GM18505 (cell line): ENCODE results near the gene CA6.
"Not testable (repeated sequence)": the region's sequence is repeated elsewhere in the genome, so short reads cannot be mapped to it uniquely, and the experiment has no call there.

Experiments used
- ATAC-seq: cut with Tn5 transposase; IDR thresholded peaks from one replicate; pipeline ENCODE4 v1.9.1; 2021; ENCODE audit not compliant: unreplicated experiment
- POLR2A ChIP-seq: IDR thresholded peaks from 4 replicates; pipeline ENCODE4 v1.6.1; 2011; ENCODE audit warnings: borderline replicate concordance; ENCODE audit not compliant: insufficient read depth, insufficient read length; ENCODE audit errors: extremely low read depth

The CA6 gene

GRCh38 chr1:8966606-8967005, 20.9 kb downstream of the CA6 start:
- ATAC-seq = no peak
- no peak for TF ChIP-seq POLR2A

GRCh38 chr1:8968902-8969301, 23.2 kb downstream of the CA6 start:
- not testable (repeated sequence) for ATAC-seq

GRCh38 chr1:8969937-8970336, 24.3 kb downstream of the CA6 start:
- no peak for ATAC-seq
- TF ChIP-seq POLR2A = no peak

- ATAC-seq = no peak
These were observed 25.2 kb downstream of the CA6 start for GRCh38 chr1:8970870-8971337.

GRCh38 chr1:8974551-8974950, 28.9 kb downstream of the CA6 start:
- ATAC-seq = no peak
- no peak for TF ChIP-seq POLR2A

More at GRCh38 chr1:8970870-8971337, 25.2 kb downstream of the CA6 start:
- no peak for TF ChIP-seq POLR2A

- no peak for TF ChIP-seq POLR2A
- ATAC-seq = no peak
These were observed 30.7 kb downstream of the CA6 start for GRCh38 chr1:8976338-8976737.

GRCh38 chr1:8976896-8977450, 31.3 kb downstream of the CA6 start:
- no peak for TF ChIP-seq POLR2A
- no peak for ATAC-seq

- no peak for ATAC-seq
- no peak for TF ChIP-seq POLR2A
These were observed 35.0 kb downstream of the CA6 start for GRCh38 chr1:8980656-8981055.

GRCh38 chr1:8981169-8981568, 35.5 kb downstream of the CA6 start:
- no peak for ATAC-seq
- no peak for TF ChIP-seq POLR2A

- no peak for ATAC-seq
- TF ChIP-seq POLR2A = no peak
These were observed 38.5 kb downstream of the CA6 start for GRCh38 chr1:8984203-8984602.

- ATAC-seq = no peak
- TF ChIP-seq POLR2A = no peak
These were observed 39.3 kb downstream of the CA6 start for GRCh38 chr1:8984990-8985389.

- no peak for ATAC-seq
- no peak for TF ChIP-seq POLR2A
These were observed 40.5 kb downstream of the CA6 start for GRCh38 chr1:8985915-8986813.

GRCh38 chr1:8986814-8987190, 41.1 kb downstream of the CA6 start:
- ATAC-seq = no peak
- TF ChIP-seq POLR2A = no peak
